ENCODE measurements around the gene SLC30A3.

SLC30A3 gene

GRCh38 chr2:27288610-27289009 lies 25.8 kb upstream of the SLC30A3 start:
- in situ Hi-C loops (cut with HindIII; ENCODE audit: low sequenced_read_pairs): no loop called here
- no peak for TF ChIP-seq CTCF (IDR thresholded peaks at IDR 0.05; ENCODE audit: low read depth, low read length, missing control alignments)
- no peak overlapping the region for H3K4me3 ChIP-seq (ENCODE audit: low read depth, low read length)

GRCh38 chr2:27285481-27285880 lies 22.6 kb upstream of the SLC30A3 start:
- TF ChIP-seq CTCF (IDR thresholded peaks at IDR 0.05; ENCODE audit: low read depth, low read length, missing control alignments): no peak
- DNase-seq (ENCODE audit: low read depth): no peak
- no peak overlapping the region for H3K4me3 ChIP-seq (ENCODE audit: low read depth, low read length)
- in situ Hi-C loops (cut with HindIII; ENCODE audit: low sequenced_read_pairs): no loop called here

More at GRCh38 chr2:27288610-27289009, 25.8 kb upstream of the SLC30A3 start:
- no peak for DNase-seq (ENCODE audit: low read depth)

GRCh38 chr2:27284996-27285395 lies 22.1 kb upstream of the SLC30A3 start:
- in situ Hi-C loops (cut with HindIII; ENCODE audit: low sequenced_read_pairs): no loop called here
- TF ChIP-seq CTCF (IDR thresholded peaks at IDR 0.05; ENCODE audit: low read depth, low read length, missing control alignments): no peak
- H3K4me3 ChIP-seq (ENCODE audit: low read depth, low read length): no peak overlapping the region
- no peak for DNase-seq (ENCODE audit: low read depth)

DNA sequence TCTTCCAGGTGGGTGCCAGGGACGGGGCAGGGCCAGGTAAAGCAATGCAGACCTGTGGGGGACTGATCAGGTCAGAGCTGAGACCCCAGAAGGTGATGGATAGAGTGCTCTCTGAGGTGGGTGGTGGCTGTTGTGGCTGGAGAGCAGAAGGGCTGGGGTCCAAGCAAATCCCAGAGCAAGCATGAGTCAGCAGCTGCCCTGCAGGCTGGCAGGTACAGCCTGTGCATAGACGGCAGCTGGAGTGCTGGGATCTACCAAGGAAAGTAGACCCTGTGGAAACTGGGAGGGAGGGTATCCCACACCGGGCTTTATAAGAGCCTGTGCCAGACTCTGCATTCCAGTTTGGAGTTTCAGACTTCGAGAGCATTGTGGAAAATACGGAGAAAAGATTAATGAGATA lies 20.0 kb upstream of the SLC30A3 start:
- in situ Hi-C loops (cut with HindIII; ENCODE audit: low sequenced_read_pairs): no loop called here
- no peak for DNase-seq (ENCODE audit: low read depth)
- no peak for TF ChIP-seq CTCF (IDR thresholded peaks at IDR 0.05; ENCODE audit: low read depth, low read length, missing control alignments)
- H3K4me3 ChIP-seq (ENCODE audit: low read depth, low read length): no peak overlapping the region

- no peak within 1 kb of the TSS for H3K4me3 ChIP-seq (ENCODE audit: low read depth, low read length)
- no peak for TF ChIP-seq CTCF (IDR thresholded peaks at IDR 0.05; ENCODE audit: low read depth, low read length, missing control alignments)
- no peak for DNase-seq (ENCODE audit: low read depth)
- in situ Hi-C loops (cut with HindIII; ENCODE audit: low sequenced_read_pairs): no loop called here
Measured at GRCh38 chr2:27281855-27282559, 19.2 kb upstream of the SLC30A3 start, which contains the start of gene TRIM54. TSS of gene TRIM54 (plus strand) at chr2:27282429. CDS start at chr2:27282732, 303 bp downstream.

DNA sequence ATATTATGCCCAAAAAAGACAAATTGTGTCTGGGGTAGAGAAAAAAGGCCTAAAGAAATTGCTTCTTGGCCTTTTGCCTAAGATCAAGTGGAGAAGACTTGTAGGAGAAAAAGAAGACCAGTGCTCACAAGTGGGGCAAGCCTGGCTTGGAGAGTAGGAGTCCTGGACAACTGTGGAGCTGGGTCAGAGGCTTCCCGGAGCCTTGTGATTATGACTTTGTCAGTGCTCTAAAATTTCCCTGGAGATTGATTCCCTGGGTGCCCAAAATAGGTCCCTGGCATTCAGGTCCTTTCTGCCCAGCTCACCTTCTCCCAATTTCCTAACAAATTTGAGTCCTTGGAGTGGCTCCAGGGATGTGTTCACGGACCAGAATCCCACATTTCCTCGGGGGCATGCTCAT lies 18.6 kb upstream of the SLC30A3 start:
- no peak overlapping the region for H3K4me3 ChIP-seq (ENCODE audit: low read depth, low read length)
- TF ChIP-seq CTCF (IDR thresholded peaks at IDR 0.05; ENCODE audit: low read depth, low read length, missing control alignments): no peak
- in situ Hi-C loops (cut with HindIII; ENCODE audit: low sequenced_read_pairs): no loop called here

More for the DNA sequence above, 18.6 kb upstream of the SLC30A3 start:
- no peak for DNase-seq (ENCODE audit: low read depth)
